H1 (cell line): ENCODE results near the gene LRP11. TPM values are rescaled to one million over a fixed set of nuclear protein-coding genes. Genes with fewer than 3 reads are reported as not detected.

Source experiments
- CTCF ChIA-PET: fragments of 300-600 bp; sonication (Branson Sonifier 250); formaldehyde crosslinking; loops from one replicate; lab custom pipeline; 2021; ENCODE audit not compliant: partially characterized antibody; lab: Charles Lee
- POLR2A ChIA-PET: fragments of 300-600 bp; sonication (Branson Sonifier 250); formaldehyde crosslinking; loops from one replicate; lab custom pipeline; 2021; ENCODE audit warnings: inconsistent platforms; ENCODE audit not compliant: partially characterized antibody; lab: Charles Lee
- DNase-seq, 2 experiments: peaks; one replicate each; pipeline versions ENCODE4 v3.0.0 to v3.0.0-alpha.2; 2010 to 2022; ENCODE audit warnings: low spot score in 2 of 2, low read depth in 1 of 2, mixed read lengths in 1 of 2
- FAIRE-seq: peaks from 2 replicates; lab custom pipeline; 2011; peaks lifted over from hg19 to GRCh38; lab: Jason Lieb, UNC
- H2AFZ ChIP-seq: 2 replicates; pipeline ENCODE4 v1.8.1; 2012; ENCODE audit warnings: low read length, inconsistent platforms
- H2AK5ac ChIP-seq: 2 replicates; pipeline ENCODE4 v1.6.1; 2013; ENCODE audit warnings: low read depth, low read length
- H2BK120ac ChIP-seq: replicated peaks from 2 replicates; pipeline ENCODE3; 2013; ENCODE audit warnings: low read depth, low read length, inconsistent platforms
- H2BK12ac ChIP-seq: 2 replicates; pipeline ENCODE4 v1.6.1; 2013; ENCODE audit warnings: low read depth, low read length
- H2BK15ac ChIP-seq: 2 replicates; pipeline ENCODE4 v1.6.1; 2013; ENCODE audit warnings: low read length
- H2BK20ac ChIP-seq: 2 replicates; pipeline ENCODE4 v1.6.1; 2013; ENCODE audit warnings: low read length
- H2BK5ac ChIP-seq: 2 replicates; pipeline ENCODE4 v1.6.1; 2013; ENCODE audit warnings: low read depth, low read length
- H3K14ac ChIP-seq: 2 replicates; pipeline ENCODE4 v1.6.1; 2013; ENCODE audit warnings: inconsistent platforms; ENCODE audit not compliant: insufficient read length
- H3K18ac ChIP-seq: 2 replicates; pipeline ENCODE4 v1.6.1; 2013; ENCODE audit warnings: low read length; ENCODE audit errors: extremely low read depth
- H3K23ac ChIP-seq: 2 replicates; pipeline ENCODE4 v1.6.1; 2013; ENCODE audit warnings: inconsistent platforms; ENCODE audit not compliant: insufficient read length
- H3K23me2 ChIP-seq: 2 replicates; pipeline ENCODE4 v1.6.1; 2013; ENCODE audit warnings: low read depth, low read length
- H3K27ac ChIP-seq: 2 replicates; pipeline ENCODE4 v1.6.1; 2011; ENCODE audit warnings: low read depth, low read length, inconsistent platforms
- H3K27me3 ChIP-seq, 4 experiments: replicated peaks in 1 of 4; 1 replicate in 1 of 4; 2 replicates in 3 of 4; pipeline versions ENCODE4 v1.6.1 to v1.8.1; 2011 to 2013; ENCODE audit warnings: low read length in 3 of 4, mild to moderate bottlenecking in 3 of 4, inconsistent platforms in 2 of 4, mixed read lengths in 2 of 4, moderate library complexity in 1 of 4; ENCODE audit not compliant: control insufficient read depth in 3 of 4, insufficient read depth in 3 of 4; ENCODE audit errors: extremely low read depth in 1 of 4
- H3K36me3 ChIP-seq, 4 experiments: 2 replicates each; pipeline versions ENCODE4 v1.6.1 to v1.8.1; 2011 to 2013; ENCODE audit warnings: mild to moderate bottlenecking in 4 of 4, low read length in 3 of 4, moderate library complexity in 2 of 4, control low read depth in 1 of 4, inconsistent platforms in 1 of 4; ENCODE audit not compliant: insufficient read depth in 4 of 4, control insufficient read depth in 2 of 4
- H3K4ac ChIP-seq: replicated peaks from 2 replicates; pipeline ENCODE3; 2013; ENCODE audit warnings: low read length, low read depth, mixed read lengths, inconsistent platforms; ENCODE audit not compliant: insufficient read length
- H3K4me1 ChIP-seq, 4 experiments: replicated peaks in 1 of 4; 1 replicate in 1 of 4; 2 replicates in 3 of 4; pipeline versions ENCODE4 v1.6.1 to v1.8.1; 2011 to 2013; ENCODE audit warnings: low read length in 3 of 4, inconsistent platforms in 2 of 4, mixed read lengths in 1 of 4; ENCODE audit not compliant: insufficient read depth in 4 of 4, control insufficient read depth in 3 of 4
- H3K4me2 ChIP-seq, 2 experiments: 2 replicates each; pipeline versions ENCODE4 v1.6.1 to v1.8.1; 2011 to 2013; ENCODE audit warnings: low read depth in 2 of 2, low read length in 2 of 2, control low read depth in 1 of 2, inconsistent platforms in 1 of 2, mild to moderate bottlenecking in 1 of 2; ENCODE audit not compliant: insufficient read depth in 1 of 2
- H3K4me3 ChIP-seq, 4 experiments: fragments of 200-600, 300-600 bp in 1 of 4; sonication (generic), shearing (Covaris generic), sonication (Bioruptor Twin) in 1 of 4; 2 replicates each; pipeline versions ENCODE4 v1.5.1 to v1.8.1; 2011 to 2016; ENCODE audit warnings: low read length in 4 of 4, low read depth in 3 of 4, control low read depth in 2 of 4, inconsistent platforms in 2 of 4, mild to moderate bottlenecking in 2 of 4, mixed read lengths in 1 of 4, moderate library complexity in 1 of 4; ENCODE audit not compliant: insufficient read depth in 2 of 4; ENCODE audit errors: extremely low read depth in 1 of 4
- H3K56ac ChIP-seq: replicated peaks from 2 replicates; pipeline ENCODE3; 2013; ENCODE audit warnings: low read depth, mild to moderate bottlenecking, mixed read lengths, low read length, inconsistent platforms; ENCODE audit not compliant: insufficient read length
- H3K79me1 ChIP-seq: 2 replicates; pipeline ENCODE4 v1.6.1; 2013; ENCODE audit warnings: low read depth, low read length, control low read depth
- H3K79me2 ChIP-seq, 2 experiments: 2 replicates each; pipeline versions ENCODE4 v1.6.1 to v1.8.1; 2012 to 2013; ENCODE audit warnings: low read length in 2 of 2, mild to moderate bottlenecking in 2 of 2, inconsistent platforms in 1 of 2; ENCODE audit not compliant: insufficient read depth in 2 of 2, control insufficient read depth in 1 of 2
- H3K9ac ChIP-seq, 4 experiments: replicated peaks in 1 of 4; 1 replicate in 1 of 4; 2 replicates in 3 of 4; pipeline versions ENCODE4 v1.6.1 to v1.8.1; 2011 to 2013; ENCODE audit warnings: low read depth in 3 of 4, low read length in 3 of 4, control low read depth in 2 of 4, mild to moderate bottlenecking in 2 of 4, moderate library complexity in 2 of 4, inconsistent platforms in 1 of 4; ENCODE audit errors: extremely low read depth in 1 of 4
- H3K9me3 ChIP-seq, 2 experiments: 2 replicates each; pipeline versions ENCODE4 v1.6.1 to v1.8.1; 2012 to 2013; ENCODE audit warnings: mild to moderate bottlenecking in 2 of 2, moderate library complexity in 2 of 2, control low read depth in 1 of 2, inconsistent platforms in 1 of 2, low read depth in 1 of 2, low read length in 1 of 2, mixed read lengths in 1 of 2; ENCODE audit not compliant: insufficient read depth in 2 of 2
- H4K20me1 ChIP-seq, 2 experiments: replicated peaks in 1 of 2; 2 replicates each; pipeline versions ENCODE3 to v1.8.1; 2011 to 2013; ENCODE audit warnings: inconsistent platforms in 2 of 2, low read length in 2 of 2, mild to moderate bottlenecking in 1 of 2; ENCODE audit not compliant: insufficient read depth in 2 of 2, control insufficient read depth in 1 of 2
- H4K5ac ChIP-seq: 2 replicates; pipeline ENCODE4 v1.6.1; 2013; ENCODE audit warnings: low read length, low read depth, mixed read lengths, inconsistent platforms; ENCODE audit not compliant: insufficient read length
- H4K8ac ChIP-seq: 2 replicates; pipeline ENCODE4 v1.8.0; 2013; ENCODE audit warnings: mild to moderate bottlenecking, moderate library complexity, low read length, inconsistent platforms; ENCODE audit not compliant: insufficient read depth; ENCODE audit errors: extremely low read depth
- H4K91ac ChIP-seq: replicated peaks from 2 replicates; pipeline ENCODE3; 2013; ENCODE audit warnings: low read length, mixed read lengths, inconsistent platforms; ENCODE audit not compliant: insufficient read length
- CREB1 ChIP-seq: IDR thresholded peaks from 2 replicates; pipeline ENCODE4 v1.6.1; 2012; ENCODE audit warnings: inconsistent platforms
- KDM1A ChIP-seq: fragments of 200-600, 300-600 bp; sonication (generic); IDR thresholded peaks from 2 replicates; pipeline ENCODE4 v1.7.1; 2016; ENCODE audit warnings: mild to moderate bottlenecking, low read length, borderline replicate concordance
- WGBS, 2 experiments: shearing (Covaris generic) in 1 of 2; methylation state at CpG; one replicate each; pipeline versions ENCODE4 v1.1.6 to v1.1.7; 2013 to 2015; ENCODE audit warnings: low lambda C conversion rate in 2 of 2, mixed read lengths in 2 of 2, inconsistent platforms in 1 of 2, low coverage in 1 of 2, missing lambda C conversion rate in 1 of 2; ENCODE audit not compliant: insufficient replicate concordance in 2 of 2, insufficient coverage in 1 of 2, insufficient read length in 1 of 2; ENCODE audit errors: extremely low coverage in 1 of 2, missing lambda C conversion rate in 1 of 2; 5-methylcytosine and 5-hydroxymethylcytosine counted together
- polyA plus RNA-seq, 7 experiments: library from polyadenylated mRNA; depleted of rRNA in 3 of 7; stranded (reverse) in 5 of 7; unstranded in 2 of 7; fragments of >200 nt in 5 of 7; fragments of 200-250 nt in 2 of 7; gene quantifications; 1 replicate in 5 of 7; 2 replicates in 1 of 7; 4 replicates in 1 of 7; pipeline versions ENCODE4 v1.2.1 to v1.2.3, GENCODE V29; 2011 to 2013; ENCODE audit warnings: missing spikeins in 2 of 7, mixed read lengths in 2 of 7
- total RNA-seq: library from RNA; stranded (reverse); fragmentation: NEBNext Ultra II Directional; extraction: Animal tissue kit (Norgen Biotek cat#: 25700); gene quantifications from 2 replicates; pipeline ENCODE4 v1.2.1, GENCODE V29; 2021

Gene LRP11
- total and polyA plus RNA-seq, 2 of the 8 experiments (the other 6 are each of a cell fraction or from before 2014, with no cell fraction given): 11.0 to 20.0 TPM

DNA sequence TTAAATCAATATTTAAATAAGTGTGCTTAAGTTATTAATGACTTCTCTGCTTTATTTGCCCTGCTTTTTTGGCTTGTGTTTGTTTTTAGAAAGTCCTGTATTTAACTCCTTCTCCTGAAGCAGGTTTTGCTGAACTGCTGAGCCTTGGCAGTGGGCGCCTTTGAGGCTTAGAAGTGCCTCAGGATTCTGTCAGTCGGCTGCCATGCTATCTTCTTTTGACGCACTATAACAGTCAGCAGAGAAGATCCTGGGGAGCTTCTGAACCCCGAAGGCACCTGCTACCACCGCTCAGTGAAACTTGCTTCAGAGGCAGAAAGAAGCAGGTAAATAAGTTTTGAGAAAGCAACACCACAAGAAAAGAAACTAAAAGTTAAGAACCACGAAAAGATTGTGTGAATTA, 92.2 kb downstream of the LRP11 start:
- no peak overlapping the region for H4K5ac ChIP-seq
- WGBS, 2 experiments: 92% methylated on average over 6 of the region's 6 CpGs; no CpG with 5 or more reads in 1 of the 2 experiments
- POLR2A ChIA-PET: interaction anchor here (0.6 kb wide), 1 partner anchor 20 kb away, joined by 3 read pairs; no protein-coding TSS in a partner anchor
- CTCF ChIA-PET: no interaction called here
- no peak overlapping the region for H4K91ac ChIP-seq
- H4K8ac ChIP-seq: no peak overlapping the region
- H3K27ac ChIP-seq: no peak overlapping the region
- H2BK12ac ChIP-seq: no peak overlapping the region
- no peak overlapping the region for H3K4me2 ChIP-seq
- H2AFZ ChIP-seq: no peak overlapping the region
- H3K36me3 ChIP-seq: peaks cover 3 to 28% (median 10%) of the 10 kb centered on the region in 4 experiments; a peak in 7 of 8 replicates
- no peak overlapping the region for H2BK20ac ChIP-seq
- TF ChIP-seq CREB1: no peak
- no peak for TF ChIP-seq KDM1A
- FAIRE-seq: no peak
- peaks cover 2% of the 10 kb centered on the region; the same call in 1 of the 2 replicates for H3K79me1 ChIP-seq
- no peak overlapping the region for H3K56ac ChIP-seq
- no peak for DNase-seq
- no peak overlapping the region for H2BK5ac ChIP-seq
- no peaks in the 10 kb centered on the region for H3K27me3 ChIP-seq
- H3K79me2 ChIP-seq: peaks cover 0 to 10% of the 10 kb centered on the region in 2 experiments; a peak in 2 of 4 replicates
- H3K9ac ChIP-seq: no peak overlapping the region
- H3K9me3 ChIP-seq: no peaks in the 10 kb centered on the region
- H2BK15ac ChIP-seq: no peak overlapping the region
- H2AK5ac ChIP-seq: no peak overlapping the region
- no peaks in the 10 kb centered on the region for H3K23me2 ChIP-seq
- H4K20me1 ChIP-seq: no peaks in the 10 kb centered on the region
- H3K4me3 ChIP-seq: no peak overlapping the region
- H3K14ac ChIP-seq: no peak overlapping the region
- no peak overlapping the region for H3K4ac ChIP-seq
- no peaks in the 10 kb centered on the region for H3K4me1 ChIP-seq
- no peak overlapping the region for H3K23ac ChIP-seq
- no peak overlapping the region for H2BK120ac ChIP-seq
- H3K18ac ChIP-seq: no peak overlapping the region
